Right cardiac atrium (tissue), 5 donors: ENCODE data around the gene BAZ1B. TPM values are rescaled to one million over a fixed set of nuclear protein-coding genes. Genes with fewer than 3 reads are reported as not detected.

Experiments
- ATAC-seq, 2 donors: fragments of 200-7000 bp; cut with Tn5 transposase; one replicate each; pipeline versions ENCODE4 v1.8.0 to v1.9.1; 2020; ENCODE audit warnings: moderate library complexity in 2 of 2, mild to moderate bottlenecking in 1 of 2
- DNase-seq, 3 donors: peaks; one replicate each; pipeline ENCODE4 v3.0.0-alpha.2; 2020
- H3K27ac ChIP-seq: one replicate; pipeline ENCODE4 v1.5.1; 2013; ENCODE audit warnings: mild to moderate bottlenecking, low read length, control low read depth, moderate library complexity
- H3K27me3 ChIP-seq: one replicate; pipeline ENCODE4 v1.6.1; 2013; ENCODE audit not compliant: control insufficient read depth, insufficient read depth
- H3K4me1 ChIP-seq: one replicate; pipeline ENCODE4 v1.6.1; 2013; ENCODE audit warnings: low read length; ENCODE audit not compliant: control insufficient read depth, insufficient read depth
- H3K4me3 ChIP-seq: one replicate; pipeline ENCODE4 v1.5.1; 2013; ENCODE audit warnings: low read length, control low read depth
- H3K9me3 ChIP-seq: one replicate; pipeline ENCODE4 v1.6.1; 2013; ENCODE audit warnings: low read length; ENCODE audit not compliant: control insufficient read depth
- WGBS: extraction: QIAGEN DNeasy Blood & Tissue Kit; methylation state at CpG from one replicate; pipeline ENCODE4 v1.1.7; 2013; 5-methylcytosine and 5-hydroxymethylcytosine counted together
- intact Hi-C, 4 donors: fragments of 100-400 bp; cut with DNase I; formaldehyde crosslinking; loops; one replicate each; pipeline versions ENCODE4 v1.11.0 to v1.14.0; 2022 to 2023
- polyA plus RNA-seq: library from polyadenylated mRNA; stranded (reverse); fragments of 200-250 nt; gene quantifications from one replicate; pipeline ENCODE4 v1.2.3, GENCODE V29; 2013
- total RNA-seq, 4 donors: library from RNA; stranded (reverse); fragmentation: NEBNext Ultra II Directional; extraction: Animal tissue kit (Norgen Biotek cat#: 25700); gene quantifications; one replicate each; pipeline ENCODE4 v1.2.1, GENCODE V29; 2021
- donor health status: healthy with polysubstance abuse.
- donor health status: DM: no; HTN: yes; CAD: no.
- donor health status: DM: no; HTN: no; CAD: no.
- donor health status: DM: no; HTN: yes; CAD: no; lungs with severe emphysema.
- donor health status: DM: yes; HTN: yes; CAD: no.

The BAZ1B gene
- total and polyA plus RNA-seq, 5 donors, result 24.4 to 48.3 (median 45.1) TPM

DNA sequence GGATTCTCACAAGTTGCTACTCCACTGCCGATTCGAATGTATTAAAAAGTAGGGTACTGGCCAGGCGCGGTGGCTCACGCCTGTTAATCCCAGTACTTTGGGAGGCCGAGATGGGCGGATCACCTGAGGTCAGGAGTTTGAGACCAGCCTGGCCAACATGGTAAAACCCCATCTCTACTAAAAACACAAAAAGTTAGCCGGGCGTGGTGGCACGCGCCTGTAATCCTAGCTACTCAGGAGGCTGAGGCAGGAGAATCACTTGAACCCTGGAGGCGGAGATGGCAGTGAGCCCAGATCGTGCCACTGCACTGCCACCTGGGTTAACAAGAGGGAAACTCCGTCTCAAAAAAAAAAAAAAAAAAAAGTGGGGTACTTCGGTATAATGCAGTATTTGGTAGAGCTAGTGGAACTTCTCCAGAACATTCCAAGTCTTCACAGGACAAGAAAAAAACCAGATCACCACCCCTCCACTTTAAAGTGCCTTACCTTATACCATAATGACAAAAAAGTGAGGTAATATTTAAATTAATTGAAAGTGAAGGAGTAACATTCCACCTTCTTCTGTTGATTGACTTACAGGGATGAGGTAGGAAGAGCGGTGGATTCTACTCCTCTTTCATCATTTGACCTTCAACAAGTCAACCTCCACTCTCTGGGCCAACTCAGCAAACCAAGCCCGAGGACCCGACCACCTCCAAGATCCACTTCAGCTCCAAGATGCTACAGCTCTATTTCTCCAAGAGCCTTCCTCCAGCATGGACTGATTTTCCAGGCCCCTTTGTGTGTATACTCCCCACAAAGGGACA is 2.0 kb downstream of the BAZ1B start:
- Histone ChIP-seq H3K27me3 (no peaks in the 10 kb centered on the region), H3K4me1 (peaks cover 8% of the 10 kb centered on the region), H3K9me3 (no peaks in the 10 kb centered on the region), H3K4me3 (peak overlapping the region; percentile 88), H3K27ac (peak overlapping the region; percentile 62)
- WGBS, result 69% methylated on average over 18 of the region's 18 CpGs
- DNase-seq (no peak), ATAC-seq (no peak)
- intact Hi-C loops, result no loop called here

DNA sequence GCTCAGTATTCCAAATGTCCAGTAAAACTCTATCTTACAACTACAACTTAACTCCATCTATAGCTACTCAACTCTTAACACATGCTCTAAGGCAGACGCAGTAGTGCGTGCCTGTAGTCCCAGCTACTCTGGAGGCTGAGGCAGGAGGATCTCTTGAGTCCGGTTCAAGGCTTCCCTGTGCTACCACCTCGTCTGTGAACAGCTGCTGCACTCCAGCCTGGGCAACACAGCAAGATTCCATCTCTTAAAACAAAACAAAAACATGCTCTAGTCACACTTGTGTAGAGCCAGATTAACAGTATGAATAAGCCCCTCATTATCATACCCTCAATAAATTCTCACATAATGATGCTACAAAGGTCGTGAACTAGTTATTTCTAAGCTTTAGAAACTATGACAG is 3.6 kb downstream of the BAZ1B start:
- H3K4me1 ChIP-seq, result peaks cover 8% of the 10 kb centered on the region
- peak overlapping the region; percentile 7 for H3K4me3 ChIP-seq

GRCh38 chr7:73517241-73517995 is 4.7 kb downstream of the BAZ1B start:
- Histone ChIP-seq H3K9me3 (no peaks in the 10 kb centered on the region), H3K4me3 (no peak overlapping the region), H3K27ac (no peak overlapping the region), H3K27me3 (no peaks in the 10 kb centered on the region), H3K4me1 (peaks cover 11% of the 10 kb centered on the region)
- intact Hi-C loops, result no loop called here
- ATAC-seq (no peak), DNase-seq (no peak)
- 82% methylated on average over 6 of the region's 6 CpGs for WGBS

More for the DNA sequence above, 3.6 kb downstream of the BAZ1B start:
- WGBS, result 77% methylated on average over 5 of the region's 5 CpGs
- H3K27ac ChIP-seq, result no peak overlapping the region
- DNase-seq (no peak), ATAC-seq (no peak)
- no peaks in the 10 kb centered on the region for H3K9me3 ChIP-seq
- intact Hi-C loops, result no loop called here
- H3K27me3 ChIP-seq, result no peaks in the 10 kb centered on the region

- intact Hi-C loops, result no loop called here
- WGBS, result 95% methylated on average over 3 of the region's 3 CpGs
- no peaks in the 10 kb centered on the region for H3K27me3 ChIP-seq
- H3K4me1 ChIP-seq, result peaks cover 11% of the 10 kb centered on the region
- ATAC-seq (no peak), DNase-seq (no peak)
- H3K9me3 ChIP-seq, result no peaks in the 10 kb centered on the region
- no peak overlapping the region for H3K4me3 ChIP-seq
- no peak overlapping the region for H3K27ac ChIP-seq
Measured at GRCh38 chr7:73515178-73515577, 6.9 kb downstream of the BAZ1B start.

DNA sequence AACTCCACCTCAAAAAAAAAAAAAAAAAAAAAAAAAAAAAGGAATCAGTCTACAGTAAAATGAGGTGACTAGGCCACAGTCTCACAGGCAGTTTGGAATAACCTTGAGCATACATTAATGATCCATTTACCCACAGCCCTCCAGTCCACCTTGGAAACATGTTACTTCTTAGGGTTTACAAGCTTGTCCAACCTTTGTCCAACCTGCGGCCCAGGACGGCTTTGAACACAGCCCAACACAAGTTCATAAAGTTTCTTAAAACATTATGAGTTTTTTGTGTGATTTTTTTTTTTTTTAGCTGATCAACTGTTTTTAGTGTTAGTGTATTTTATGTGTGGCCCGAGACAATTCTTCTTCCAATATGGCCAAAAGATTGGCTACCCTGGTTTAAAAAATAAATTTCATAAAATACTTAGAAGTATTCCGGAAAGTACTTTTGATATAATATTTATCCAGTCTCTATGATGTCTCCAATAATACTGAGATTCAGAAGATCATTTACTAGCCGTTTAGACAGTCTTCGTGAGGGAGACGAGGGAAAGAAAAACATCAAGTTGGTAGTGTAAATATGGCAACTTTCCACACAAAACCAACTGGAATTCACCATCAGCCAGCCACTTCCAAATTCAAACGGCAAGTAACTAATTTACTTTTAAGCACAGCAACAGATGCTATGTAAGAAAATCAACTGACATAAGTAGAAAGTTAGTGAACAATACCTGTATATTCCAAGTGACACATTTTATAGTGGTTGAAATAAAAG is 9.9 kb downstream of the BAZ1B start:
- WGBS, result 74% methylated on average over 8 of the region's 8 CpGs
- H3K4me3 ChIP-seq, result no peak overlapping the region
- intact Hi-C loops, result no loop called here
- H3K9me3 ChIP-seq, result no peaks in the 10 kb centered on the region
- H3K27me3 ChIP-seq, result no peaks in the 10 kb centered on the region
- H3K27ac ChIP-seq, result no peak overlapping the region
- ATAC-seq, result no peak
- DNase-seq, result no peak
- H3K4me1 ChIP-seq, result peaks cover 6% of the 10 kb centered on the region

- Histone ChIP-seq H3K27ac (no peak overlapping the region), H3K9me3 (no peaks in the 10 kb centered on the region), H3K4me1 (peaks cover 5% of the 10 kb centered on the region), H3K27me3 (no peaks in the 10 kb centered on the region), H3K4me3 (no peak overlapping the region)
- WGBS, result 80% methylated on average over 5 of the region's 5 CpGs
- intact Hi-C loops, result no loop called here
- no peak for DNase-seq
- no peak for ATAC-seq
Measured at GRCh38 chr7:73509463-73509862, 12.6 kb downstream of the BAZ1B start.

DNA sequence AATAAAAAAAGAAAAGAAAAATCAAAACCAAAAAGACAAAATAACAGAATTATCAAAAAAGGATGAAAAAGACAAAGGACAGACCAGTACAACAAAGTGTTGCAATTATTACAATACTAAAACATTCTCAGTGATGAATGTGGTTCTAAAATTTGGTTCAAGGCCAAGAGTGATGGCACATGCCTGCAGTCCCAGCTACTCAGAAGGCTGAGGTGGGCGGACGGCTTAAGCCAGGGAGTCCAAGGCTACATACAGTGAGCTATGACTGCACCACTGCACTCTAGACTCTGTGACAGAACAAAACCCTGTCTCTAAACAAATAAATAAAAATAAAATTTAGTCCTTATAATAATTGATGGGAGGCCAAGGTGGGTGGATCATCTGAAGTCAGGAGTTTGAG is 14.5 kb downstream of the BAZ1B start:
- WGBS, result 90% methylated on average over 2 of the region's 2 CpGs
- ATAC-seq, result no peak
- Histone ChIP-seq H3K4me1 (peaks cover 2% of the 10 kb centered on the region), H3K27ac (no peak overlapping the region), H3K27me3 (no peaks in the 10 kb centered on the region), H3K9me3 (no peaks in the 10 kb centered on the region), H3K4me3 (no peak overlapping the region)
- intact Hi-C loops, result no loop called here
- no peak for DNase-seq

DNA sequence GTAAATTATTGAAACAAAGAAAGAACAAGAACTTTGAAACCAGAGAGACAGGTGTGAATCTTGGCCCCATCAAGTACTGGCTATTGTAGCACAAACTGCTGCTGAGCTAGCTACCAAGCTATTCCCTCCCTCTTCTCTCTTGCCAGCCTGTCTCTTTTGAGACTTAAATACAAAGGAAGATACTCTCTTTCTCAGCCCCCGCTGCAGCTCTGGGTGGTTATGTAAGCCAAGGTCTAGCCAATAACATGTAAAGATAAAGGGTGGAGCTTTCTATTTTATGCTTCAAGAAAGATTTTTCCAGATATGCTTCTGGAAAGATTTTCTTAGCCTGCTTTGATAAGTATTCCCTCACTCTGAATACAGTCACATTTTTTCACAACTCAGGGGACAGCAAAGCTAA is 17.2 kb downstream of the BAZ1B start:
- H3K9me3 ChIP-seq, result no peaks in the 10 kb centered on the region
- H3K4me3 ChIP-seq, result no peak overlapping the region
- no peak overlapping the region for H3K27ac ChIP-seq
- no peaks in the 10 kb centered on the region for H3K27me3 ChIP-seq
- no peaks in the 10 kb centered on the region for H3K4me1 ChIP-seq
- ATAC-seq (no peak), DNase-seq (no peak)
- WGBS, result 50% methylated on average over 1 of the region's 1 CpG
- intact Hi-C loops, result no loop called here

GRCh38 chr7:73504017-73504416 is 18.1 kb downstream of the BAZ1B start:
- H3K4me3 ChIP-seq, result no peak overlapping the region
- no peak overlapping the region for H3K27ac ChIP-seq
- intact Hi-C loops, result no loop called here
- no peaks in the 10 kb centered on the region for H3K4me1 ChIP-seq
- H3K27me3 ChIP-seq, result no peaks in the 10 kb centered on the region
- H3K9me3 ChIP-seq, result no peaks in the 10 kb centered on the region
- no peak for DNase-seq
- ATAC-seq, result no peak
- WGBS, result 92% methylated on average over 2 of the region's 2 CpGs

DNA sequence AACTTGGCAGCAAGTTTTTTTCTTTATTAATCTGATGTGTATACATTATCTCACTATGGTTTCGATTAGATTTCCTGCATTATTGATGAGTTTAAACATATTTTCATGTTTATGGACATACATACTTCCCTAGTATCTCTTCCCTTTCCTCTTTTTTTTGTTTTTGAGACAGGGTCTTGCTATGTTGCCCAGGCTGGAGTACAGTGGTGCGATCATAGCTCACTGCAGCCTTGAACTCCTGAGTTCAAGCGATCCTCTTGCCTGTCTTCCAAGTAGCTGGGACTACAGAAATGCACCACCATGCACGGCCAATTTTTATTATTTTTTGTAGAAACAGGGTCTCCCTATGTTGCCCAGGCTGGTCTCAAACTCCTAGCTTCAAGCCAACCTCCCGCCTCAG is 18.9 kb downstream of the BAZ1B start:
- no peak overlapping the region for H3K4me3 ChIP-seq
- no peaks in the 10 kb centered on the region for H3K27me3 ChIP-seq
- H3K27ac ChIP-seq, result no peak overlapping the region
- H3K4me1 ChIP-seq, result no peaks in the 10 kb centered on the region
- intact Hi-C loops, result no loop called here
- no peaks in the 10 kb centered on the region for H3K9me3 ChIP-seq
- ATAC-seq, result no peak
- DNase-seq, result no peak
- WGBS, result 95% methylated on average over 5 of the region's 5 CpGs

- H3K4me3 ChIP-seq, result no peak overlapping the region
- DNase-seq, result no peak
- no peaks in the 10 kb centered on the region for H3K27me3 ChIP-seq
- no peak for ATAC-seq
- intact Hi-C loops, result no loop called here
- no peaks in the 10 kb centered on the region for H3K4me1 ChIP-seq
- 95% methylated on average over 7 of the region's 7 CpGs for WGBS
- no peaks in the 10 kb centered on the region for H3K9me3 ChIP-seq
- no peak overlapping the region for H3K27ac ChIP-seq
Measured at GRCh38 chr7:73496626-73497025, 25.5 kb downstream of the BAZ1B start.
